Heart left ventricle (tissue), 16 donors: ENCODE results near the gene UBE3B. TPM values are rescaled to one million over a fixed set of nuclear protein-coding genes. Genes with fewer than 3 reads are reported as not detected.

Experiments
- ATAC-seq, 4 donors: fragments of 200-7000 bp; cut with Tn5 transposase; one replicate each; pipeline ENCODE4 v1.9.1; 2020 to 2022; ENCODE audit warnings: moderate library complexity in 4 of 4, mild to moderate bottlenecking in 3 of 4, moderate number of reproducible peaks in 1 of 4
- DNase-seq, 5 donors: peaks; one replicate each; pipeline ENCODE4 v3.0.0-alpha.2; 2020
- H3K27ac ChIP-seq, 12 donors: fragments of 200-600 bp; sonication (generic) in 4 of 12; one replicate each; pipeline versions ENCODE4 v1.5.0 to v1.8.0; 2016 to 2022; ENCODE audit warnings: mild to moderate bottlenecking in 2 of 12
- H3K27me3 ChIP-seq, 9 donors: fragments of 200-600 bp; sonication (generic) in 2 of 9; one replicate each; pipeline versions ENCODE4 v1.5.1 to v1.8.0; 2016 to 2022; ENCODE audit warnings: mild to moderate bottlenecking in 3 of 9
- H3K36me3 ChIP-seq, 9 donors: fragments of 200-600 bp; sonication (generic) in 2 of 9; one replicate each; pipeline versions ENCODE4 v1.5.0 to v1.8.0; 2018 to 2022; ENCODE audit warnings: mild to moderate bottlenecking in 2 of 9
- H3K4me1 ChIP-seq, 12 donors: fragments of 200-600 bp; sonication (generic) in 4 of 12; one replicate each; pipeline versions ENCODE4 v1.5.0 to v1.8.0; 2016 to 2022; ENCODE audit warnings: mild to moderate bottlenecking in 3 of 12
- H3K4me3 ChIP-seq, 12 donors: fragments of 200-600 bp; sonication (generic) in 4 of 12; one replicate each; pipeline versions ENCODE4 v1.5.0 to v1.8.0; 2017 to 2022; ENCODE audit warnings: mild to moderate bottlenecking in 9 of 12, moderate library complexity in 4 of 12
- H3K9me3 ChIP-seq, 12 donors: fragments of 200-600 bp; sonication (generic) in 4 of 12; one replicate each; pipeline versions ENCODE4 v1.5.0 to v1.8.0; 2016 to 2022; ENCODE audit warnings: mild to moderate bottlenecking in 1 of 12
- CTCF ChIP-seq, 12 donors: fragments of 200-600 bp; sonication (generic) in 4 of 12; IDR thresholded peaks; one replicate each; pipeline versions ENCODE4 v1.5.0 to v1.8.0; 2018 to 2022; ENCODE audit warnings: antibody characterized with exemption in 12 of 12, mild to moderate bottlenecking in 5 of 12
- POLR2A ChIP-seq, 2 donors: fragments of 450-650 bp; IDR thresholded peaks; one replicate each; pipeline ENCODE4 v1.6.1; 2017; ENCODE audit warnings: antibody characterized with exemption in 2 of 2, mild to moderate bottlenecking in 2 of 2, moderate library complexity in 2 of 2
- WGBS, 4 donors: extraction: QIAGEN DNeasy Blood & Tissue Kit in 2 of 4; methylation state at CpG; one replicate each; pipeline versions ENCODE4 v1.1.5 to v1.1.7; 2013 to 2018; 5-methylcytosine and 5-hydroxymethylcytosine counted together
- intact Hi-C, 10 donors: fragments of 100-400 bp; cut with DNase I; formaldehyde crosslinking; loops; one replicate each; pipeline versions ENCODE4 v1.11.1 to v1.14.2; 2022
- polyA plus RNA-seq, 2 donors: library from polyadenylated mRNA; stranded (reverse); fragments of 200-250 nt; gene quantifications; one replicate each; pipeline ENCODE4 v1.2.3, GENCODE V29; 2013
- total RNA-seq, 9 donors: library from RNA; depleted of rRNA in 2 of 9; stranded (reverse); fragments of >200 nt in 2 of 9; fragmentation: NEBNext Ultra II Directional in 3 of 9; extraction: Animal tissue kit (Norgen Biotek cat#: 25700) in 3 of 9; gene quantifications; one replicate each; pipeline versions ENCODE4 v1.1.0 to v1.2.4, GENCODE V29; 2016 to 2023
- donor health status: ischemic (EF 13 %, LVEDD 7.1; RV severe dilation, severe dysfunction).
- donor health status: healthy with polysubstance abuse.
- donor health status: DM: no; HTN: yes; CAD: no.
- donor health status: DM: no; HTN: no; CAD: no.
- donor health status: ischemic (EF 25% LVEDD 6.9; RV normal size, moderate dysfunction).
- donor health status: ischemic (EF 25% LVEDD 5.7; RV mildly dilated, moderate dysfunction).
- donor health status: healthy.
- donor health status: DM: yes; HTN: yes; CAD: no.
- donor health status: ischemic (EF 35%, LVEDD 5.7; RV mildly dilated, moderate dysfunction).
- donor health status: nonischemic (EF 11% LVEDD 7.7; RV severe dilation, severe dysfunction).
- donor health status: DM: yes; HTN: yes; CAD: no.
- donor health status: PGD.
- donor health status: ischemic (EF 29% LVEDD 5.4; RV normal size, mild dysfunction).
- donor health status: nonischemic (EF 23%, LVEDD 6.1; RV moderate dilation, normal function).

The UBE3B gene
- total and polyA plus RNA-seq, 11 donors: 19.1 to 82.7 (median 50.6) TPM

- Histone ChIP-seq H3K9me3 (no peaks in the 10 kb centered on the region), H3K27me3 (no peaks in the 10 kb centered on the region), H3K4me3 (no peak overlapping the region), H3K27ac (no peak overlapping the region), H3K36me3 (peaks cover 4 to 100% (median 100%) of the 10 kb centered on the region in 9 donors), H3K4me1 (no peaks in the 10 kb centered on the region)
- ATAC-seq (no peak), DNase-seq (no peak)
- WGBS, 4 donors: 98 to 99% (median 99%) methylated on average over 5 of the region's 5 CpGs
- TF ChIP-seq POLR2A (IDR thresholded peaks at IDR 0.05): no peak
- no peak for TF ChIP-seq CTCF (IDR thresholded peaks at IDR 0.05)
- intact Hi-C loops: no loop called here
These were observed 24.9 kb downstream of the UBE3B start for GRCh38 chr12:109502332-109502731.

- ATAC-seq (no peak), DNase-seq (no peak)
- H3K4me1 ChIP-seq: no peaks in the 10 kb centered on the region
- peaks cover 4 to 100% (median 100%) of the 10 kb centered on the region in 9 donors for H3K36me3 ChIP-seq
- H3K27me3 ChIP-seq: no peaks in the 10 kb centered on the region
- H3K4me3 ChIP-seq: no peak overlapping the region
- intact Hi-C loops: no loop called here
- WGBS, 4 donors: 70 to 87% (median 82%) methylated on average over 3 of the region's 3 CpGs
- H3K27ac ChIP-seq: no peak overlapping the region
- TF ChIP-seq CTCF (IDR thresholded peaks at IDR 0.05): no peak
- H3K9me3 ChIP-seq: no peaks in the 10 kb centered on the region
These were observed 26.2 kb downstream of the UBE3B start for GRCh38 chr12:109503611-109504010.

GRCh38 chr12:109504068-109504467 lies 26.6 kb downstream of the UBE3B start:
- Histone ChIP-seq H3K9me3 (no peaks in the 10 kb centered on the region), H3K4me1 (no peaks in the 10 kb centered on the region), H3K4me3 (no peak overlapping the region), H3K27me3 (no peaks in the 10 kb centered on the region), H3K27ac (no peak overlapping the region), H3K36me3 (peaks cover 4 to 100% (median 100%) of the 10 kb centered on the region in 9 donors)
- intact Hi-C loops: no loop called here
- DNase-seq: no peak
- ATAC-seq: no peak
- 18 to 43% (median 32%) methylated on average over 1 of the region's 1 CpG for WGBS, 4 donors
- TF ChIP-seq POLR2A (IDR thresholded peaks at IDR 0.05): no peak
- no peak for TF ChIP-seq CTCF (IDR thresholded peaks at IDR 0.05)

DNA sequence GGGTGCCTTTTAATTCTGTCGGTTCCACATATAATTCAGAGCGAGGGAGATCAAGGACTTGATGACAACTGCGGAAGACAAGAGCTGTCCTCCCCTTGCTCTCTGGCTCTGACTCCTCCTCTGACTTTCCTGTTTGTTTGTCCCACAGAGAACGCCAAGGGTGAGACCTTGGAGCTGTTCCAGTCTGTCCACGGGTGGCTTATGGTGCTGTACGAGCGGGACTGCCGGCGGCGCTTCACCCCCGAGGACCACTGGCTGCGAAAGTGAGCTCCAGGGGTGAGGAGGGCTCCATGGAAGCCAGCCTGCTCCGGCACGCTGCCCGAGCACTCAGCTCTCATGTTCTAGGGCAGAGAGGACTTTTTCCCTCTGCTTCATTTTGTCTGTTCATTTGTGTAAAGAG lies 32.8 kb downstream of the UBE3B start:
- TF ChIP-seq CTCF (IDR thresholded peaks at IDR 0.05) (no peak), POLR2A (IDR thresholded peaks at IDR 0.05) (no peak)
- Histone ChIP-seq H3K4me3 (no peak overlapping the region), H3K4me1 (no peaks in the 10 kb centered on the region), H3K9me3 (no peaks in the 10 kb centered on the region), H3K36me3 (peaks cover 1 to 100% (median 97%) of the 10 kb centered on the region in 9 donors), H3K27ac (peak overlapping the region in 1 of 12 donors; percentile 34), H3K27me3 (no peaks in the 10 kb centered on the region)
- intact Hi-C loops: loop anchor here in 1 of 10 donors (10.0 kb wide), 1 partner anchor 205 kb away; the partner anchor contains the start of gene FAM222A
- 72 to 76% (median 74%) methylated on average over 9 to 15 of the region's 15 CpGs for WGBS, 4 donors
- ATAC-seq (peak in 3 of 4 donors; percentile 21 to 55 (median 44)), DNase-seq (no peak)
